COLO668 (cell line): ENCODE measurements around the gene SLC27A6.
"Not testable (repeated sequence)": the region's sequence is repeated elsewhere in the genome, so short reads cannot be mapped to it uniquely, and the experiment has no call there.

Experiments
- DNase-seq: peaks from one replicate; lab custom pipeline; 2025; ENCODE audit not compliant: unreplicated experiment; lab: John Stamatoyannopoulos, UW

SLC27A6 gene

GRCh38 chr5:128965011-128965637, at the start of gene SLC27A6:
Gene SLC27A6 (plus strand): TSS chr5:128965488. CDS start chr5:128966138, 650 bp downstream.
- DNase-seq = no peak

- DNase-seq = no peak
Observed at GRCh38 chr5:128919542-128919941, 45.7 kb upstream of the SLC27A6 start.

DNA sequence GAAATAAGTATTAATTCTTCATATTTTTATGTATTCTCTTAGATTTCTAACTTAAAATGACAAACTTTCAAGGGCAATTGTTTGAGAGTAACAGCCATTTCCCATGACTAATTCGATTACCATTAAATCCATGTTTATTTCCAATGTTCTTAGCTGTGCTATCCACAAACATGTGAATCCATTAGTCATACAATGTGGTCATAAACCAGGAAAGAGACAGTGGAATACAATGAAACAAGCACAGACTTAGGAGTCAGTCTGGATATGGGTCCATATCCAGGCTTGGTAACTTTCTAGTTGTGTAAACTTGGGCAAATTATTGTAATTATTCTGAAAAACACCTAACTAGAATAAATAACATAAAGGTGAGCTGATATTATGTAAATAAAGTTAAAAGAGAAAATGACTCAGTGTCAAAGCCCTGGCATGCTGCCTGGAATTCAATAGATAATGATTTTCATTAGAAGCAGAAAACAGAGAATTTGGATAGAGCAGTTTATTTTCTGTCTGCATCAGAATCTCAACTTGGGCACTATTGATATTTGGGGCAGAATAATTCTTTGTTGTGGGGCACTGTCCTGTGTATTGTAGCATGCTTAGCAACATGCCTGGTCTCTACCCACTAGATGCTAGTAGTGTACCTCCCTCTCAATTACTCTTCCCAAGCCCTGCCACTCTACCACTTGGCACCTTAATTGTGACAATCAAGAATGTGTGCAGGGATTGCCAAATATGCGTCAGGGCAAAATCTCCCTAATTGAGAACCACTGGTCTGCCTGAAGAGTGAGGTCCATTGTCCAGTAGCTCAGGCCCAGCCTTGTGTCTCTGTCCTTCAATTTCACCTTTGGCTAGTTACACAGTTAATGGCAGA, 44.7 kb upstream of the SLC27A6 start:
- no peak for DNase-seq

- no peak for DNase-seq
Observed at GRCh38 chr5:128924299-128924698, 41.0 kb upstream of the SLC27A6 start.

GRCh38 chr5:128925973-128926372, 39.3 kb upstream of the SLC27A6 start:
- DNase-seq = no peak

- DNase-seq = no peak
Observed at GRCh38 chr5:128927644-128928043, 37.6 kb upstream of the SLC27A6 start.

DNA sequence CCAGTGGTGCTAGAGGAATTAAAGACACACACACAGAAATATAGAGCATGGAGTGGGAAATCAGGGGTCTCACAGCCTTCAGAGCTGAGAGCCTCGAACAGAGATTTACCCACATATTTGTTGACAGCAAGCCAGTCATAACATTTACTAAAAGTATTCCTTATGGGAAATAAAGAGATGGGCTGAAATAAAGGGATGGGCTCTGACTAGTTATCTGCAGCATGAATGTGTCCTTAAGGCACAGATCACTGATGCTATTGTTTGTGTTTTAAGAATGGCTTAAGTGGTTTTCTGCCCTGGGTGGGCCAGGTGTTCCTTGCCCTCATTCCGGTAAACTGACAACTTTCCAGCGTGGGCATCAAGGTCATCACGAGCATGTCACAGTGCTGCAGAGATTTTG, 33.1 kb upstream of the SLC27A6 start:
- not testable (repeated sequence) for DNase-seq

- DNase-seq = not testable (repeated sequence)
Observed at GRCh38 chr5:128943100-128943499, 22.2 kb upstream of the SLC27A6 start.

DNA sequence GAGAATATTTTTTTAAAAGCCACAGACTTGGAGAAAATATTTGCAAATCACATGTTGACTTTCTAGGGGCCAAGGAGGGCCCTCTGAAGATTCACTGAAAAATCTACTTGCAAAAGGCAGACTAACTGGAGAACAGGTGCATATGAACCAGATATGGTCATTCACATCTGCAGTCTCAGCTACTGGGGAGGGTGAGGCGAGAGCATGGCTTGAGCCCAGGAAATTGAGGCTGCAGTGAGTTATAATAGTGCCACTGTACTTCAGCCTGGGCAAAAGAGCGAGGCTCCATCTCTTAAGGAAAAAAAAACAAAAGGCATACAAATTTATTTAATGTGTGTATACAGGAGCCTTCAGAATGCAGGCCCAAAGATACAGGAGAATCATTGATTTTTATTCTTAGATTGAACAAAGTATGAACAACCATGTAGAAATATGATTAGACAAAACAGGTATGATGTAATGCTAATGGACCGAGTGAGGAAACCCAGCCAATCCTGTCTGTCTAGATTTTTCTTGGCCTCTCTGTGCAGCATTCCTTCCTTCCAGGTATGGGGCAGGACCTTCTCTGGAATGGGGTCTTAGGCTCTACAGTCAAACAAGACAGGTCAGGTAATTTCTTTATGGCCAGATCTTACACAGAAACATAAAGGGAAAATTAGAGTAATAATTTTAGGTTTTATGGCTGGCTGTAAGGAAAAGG, 15.3 kb upstream of the SLC27A6 start:
- no peak for DNase-seq

DNA sequence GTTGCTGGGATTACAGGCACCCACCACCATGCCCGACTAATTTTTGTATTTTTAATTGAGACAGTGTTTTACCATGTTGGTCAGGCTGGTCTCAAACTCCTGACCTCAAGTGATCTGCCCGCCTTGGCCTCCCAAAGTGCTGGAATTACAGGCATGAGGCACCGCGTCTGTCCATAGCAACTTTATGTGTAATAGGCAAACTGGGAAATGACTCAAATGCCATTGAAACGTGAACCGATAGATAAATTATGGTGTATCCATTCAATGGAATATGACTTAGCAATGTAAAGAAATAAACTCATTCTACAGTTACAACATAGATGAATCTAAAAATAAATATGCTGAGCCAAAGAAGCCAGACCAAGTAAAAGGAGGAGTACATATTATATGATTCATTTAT, 14.0 kb upstream of the SLC27A6 start:
- DNase-seq = not testable (repeated sequence)

DNA sequence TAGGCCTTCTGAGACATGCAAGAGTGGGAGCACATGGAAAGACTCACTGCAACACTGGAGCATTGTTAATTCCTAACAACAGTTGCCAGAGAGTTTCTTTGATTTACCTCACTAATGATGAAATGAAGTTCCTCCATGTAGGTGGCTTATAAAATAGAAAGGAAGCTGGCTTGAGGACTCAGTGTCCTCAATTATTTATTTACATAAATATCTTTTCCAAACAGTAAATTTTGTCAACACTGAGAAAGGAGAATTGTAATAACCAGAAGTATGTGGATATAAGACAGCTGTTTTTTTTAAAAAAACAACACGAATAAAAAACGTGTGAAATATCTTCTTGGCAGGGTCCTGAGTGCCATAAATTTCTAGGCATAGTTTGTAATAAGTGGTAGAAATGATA, 9.1 kb upstream of the SLC27A6 start:
- DNase-seq = no peak

DNA sequence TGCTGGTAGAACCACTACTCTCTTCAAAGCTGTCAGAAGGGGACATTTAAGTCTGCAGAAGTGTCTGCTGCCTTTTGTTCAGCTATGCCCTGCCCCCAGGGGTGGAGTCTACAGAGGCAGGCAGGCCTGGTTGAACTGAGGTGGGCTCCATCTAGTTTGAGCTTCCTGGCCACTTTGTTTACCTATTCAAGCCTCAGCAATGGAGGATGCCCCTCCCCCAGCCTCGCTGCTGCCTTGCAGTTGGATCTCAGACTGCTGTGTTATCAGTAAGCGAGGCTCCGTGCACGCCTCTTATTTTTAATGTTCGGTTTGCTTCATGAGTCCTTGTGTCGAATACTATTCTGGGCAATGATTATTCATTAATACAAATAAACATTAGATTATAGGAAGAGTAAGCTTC, 3.1 kb upstream of the SLC27A6 start:
- no peak for DNase-seq

- DNase-seq = no peak
Observed at GRCh38 chr5:128965638-128966302, 482 bp downstream of the SLC27A6 start.

DNA sequence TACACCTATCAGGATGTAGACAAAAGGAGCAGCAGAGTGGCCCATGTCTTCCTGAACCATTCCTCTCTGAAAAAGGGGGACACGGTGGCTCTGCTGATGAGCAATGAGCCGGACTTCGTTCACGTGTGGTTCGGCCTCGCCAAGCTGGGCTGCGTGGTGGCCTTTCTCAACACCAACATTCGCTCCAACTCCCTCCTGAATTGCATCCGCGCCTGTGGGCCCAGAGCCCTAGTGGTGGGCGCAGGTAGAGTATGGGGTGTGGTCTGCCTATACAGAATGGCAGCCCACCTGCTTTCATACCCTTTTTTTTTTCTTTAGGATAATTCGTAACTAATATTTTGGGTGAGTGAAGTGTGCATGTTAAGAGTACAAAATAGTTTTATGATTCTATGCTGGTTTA, 1.1 kb downstream of the SLC27A6 start:
- no peak for DNase-seq

GRCh38 chr5:128966846-128967245, 1.6 kb downstream of the SLC27A6 start:
- DNase-seq = no peak

GRCh38 chr5:128973244-128973643, 8.0 kb downstream of the SLC27A6 start:
- DNase-seq = no peak

- DNase-seq = no peak
Observed at GRCh38 chr5:128974567-128974966, 9.3 kb downstream of the SLC27A6 start.

DNA sequence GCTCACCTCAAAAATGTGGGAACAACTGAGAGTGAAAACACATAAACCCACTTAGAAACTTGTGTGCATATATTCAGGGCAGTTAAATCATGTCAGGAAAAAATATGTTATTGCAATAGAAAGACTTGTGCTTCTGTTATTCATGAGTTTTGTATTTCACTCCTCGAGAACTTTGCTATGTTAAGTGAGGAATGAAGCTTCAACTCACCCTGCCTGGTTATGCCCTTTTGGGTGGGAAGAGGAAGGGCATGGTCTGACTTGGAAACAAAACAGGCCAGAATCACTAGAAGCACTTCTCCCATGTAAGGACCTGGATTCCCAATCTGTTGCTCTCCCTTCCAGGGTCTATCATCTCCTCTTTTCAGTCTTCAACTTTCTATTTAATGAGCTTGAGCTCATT, 14.5 kb downstream of the SLC27A6 start:
- no peak for DNase-seq

DNA sequence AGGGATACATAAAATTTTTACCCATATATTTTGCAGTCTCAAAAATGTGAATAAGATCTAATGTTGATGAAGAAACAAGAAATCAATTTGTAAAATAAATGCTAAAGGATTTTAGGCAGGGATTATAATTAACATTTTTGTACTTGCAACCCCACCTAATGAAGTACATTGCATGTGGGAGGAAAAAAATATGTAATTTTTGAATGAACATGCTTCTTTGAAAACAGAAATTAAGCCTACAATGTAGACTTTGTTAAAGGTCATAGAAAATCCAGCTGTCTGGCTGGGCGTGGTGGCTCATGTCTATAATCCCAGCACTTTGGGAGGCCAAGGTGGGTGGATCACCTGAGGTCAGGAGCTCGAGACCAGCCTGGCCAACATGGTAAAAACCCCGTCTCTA, 15.6 kb downstream of the SLC27A6 start:
- DNase-seq = no peak

DNA sequence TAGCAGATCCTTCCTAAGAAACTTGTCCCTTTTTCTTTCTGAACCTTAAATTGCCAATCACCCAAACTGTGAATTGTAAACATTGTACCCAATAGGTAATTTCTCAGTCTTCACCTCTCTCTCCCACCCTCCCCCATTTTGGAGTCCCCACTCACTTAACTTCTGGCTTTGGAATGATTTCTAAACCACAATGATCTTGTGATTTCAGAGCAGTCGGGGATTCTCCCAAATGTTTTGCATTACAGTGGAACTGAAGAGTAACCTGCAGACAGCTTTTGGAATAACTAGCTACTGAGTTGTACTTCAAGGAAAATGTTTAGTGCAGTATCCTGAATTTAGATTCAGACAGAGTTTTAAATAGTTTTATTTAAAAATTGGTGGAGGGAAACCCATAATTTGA, 19.2 kb downstream of the SLC27A6 start:
- no peak for DNase-seq

GRCh38 chr5:128988476-128988875, 23.2 kb downstream of the SLC27A6 start:
- DNase-seq = no peak
